Stimulated activated CD4-positive, alpha-beta T cell treated with anti-CD3 and anti-CD28 coated beads, Interleukin-15, amount 100 ng/mL, for 1 hour (primary cell): ENCODE data around the gene RAB1A.
"Not testable (repeated sequence)": the region's sequence is repeated elsewhere in the genome, so short reads cannot be mapped to it uniquely, and the experiment has no call there.

Source experiments
- DNase-seq, 2 donors: peaks; one replicate each; pipeline ENCODE4 v3.0.0-alpha.2; 2020; ENCODE audit warnings: low read depth in 1 of 2, low spot score in 1 of 2

The RAB1A gene

GRCh38 chr2:65136253-65136652, 6.3 kb upstream of the RAB1A start:
- no peak for DNase-seq

- DNase-seq, result no peak
Measured at GRCh38 chr2:65134158-65134557, 4.3 kb upstream of the RAB1A start.

GRCh38 chr2:65133626-65134025, 3.7 kb upstream of the RAB1A start:
- no peak for DNase-seq

- DNase-seq, result not testable (repeated sequence)
Measured at GRCh38 chr2:65132930-65133329, 3.0 kb upstream of the RAB1A start.

GRCh38 chr2:65130664-65131175, 814 bp upstream of the RAB1A start:
- DNase-seq, result no peak

- DNase-seq, result peak in 1 of 2 donors; percentile 24
Measured at GRCh38 chr2:65129286-65129825, 550 bp downstream of the RAB1A start.

GRCh38 chr2:65128297-65129190, 1.4 kb downstream of the RAB1A start:
- no peak for DNase-seq

GRCh38 chr2:65125457-65125856, 4.4 kb downstream of the RAB1A start:
- DNase-seq, result not testable (repeated sequence)

- no peak for DNase-seq
Measured at GRCh38 chr2:65122313-65122712, 7.6 kb downstream of the RAB1A start.

GRCh38 chr2:65120990-65121693, 8.8 kb downstream of the RAB1A start:
- no peak for DNase-seq

- DNase-seq, result no peak
Measured at GRCh38 chr2:65116645-65117044, 13.3 kb downstream of the RAB1A start.

- no peak for DNase-seq
Measured at GRCh38 chr2:65114921-65115320, 15.0 kb downstream of the RAB1A start.

- no peak for DNase-seq
Measured at GRCh38 chr2:65113816-65114215, 16.1 kb downstream of the RAB1A start.

- DNase-seq, result no peak
Measured at GRCh38 chr2:65113229-65113628, 16.7 kb downstream of the RAB1A start.

GRCh38 chr2:65112633-65113032, 17.3 kb downstream of the RAB1A start:
- no peak for DNase-seq

- DNase-seq, result no peak
Measured at GRCh38 chr2:65108780-65109179, 21.1 kb downstream of the RAB1A start.

GRCh38 chr2:65107530-65107929, 22.4 kb downstream of the RAB1A start:
- DNase-seq, result no peak

GRCh38 chr2:65103013-65103715, 26.7 kb downstream of the RAB1A start:
- DNase-seq, result no peak

GRCh38 chr2:65101071-65101470, 28.8 kb downstream of the RAB1A start:
- DNase-seq, result no peak

GRCh38 chr2:65098741-65099140, 31.2 kb downstream of the RAB1A start:
- no peak for DNase-seq

GRCh38 chr2:65097844-65098243, 32.1 kb downstream of the RAB1A start:
- no peak for DNase-seq
